Measurements from ENCODE around the gene RREB1. TPM values are rescaled to one million over a fixed set of nuclear protein-coding genes. Genes with fewer than 3 reads are reported as not detected.
"Not testable (repeated sequence)": the region's sequence is repeated elsewhere in the genome, so short reads cannot be mapped to it uniquely, and the experiment has no call there.

Gene RREB1
- total RNA-seq, 1 donor from 2014 or later: 67.7 TPM

DNA sequence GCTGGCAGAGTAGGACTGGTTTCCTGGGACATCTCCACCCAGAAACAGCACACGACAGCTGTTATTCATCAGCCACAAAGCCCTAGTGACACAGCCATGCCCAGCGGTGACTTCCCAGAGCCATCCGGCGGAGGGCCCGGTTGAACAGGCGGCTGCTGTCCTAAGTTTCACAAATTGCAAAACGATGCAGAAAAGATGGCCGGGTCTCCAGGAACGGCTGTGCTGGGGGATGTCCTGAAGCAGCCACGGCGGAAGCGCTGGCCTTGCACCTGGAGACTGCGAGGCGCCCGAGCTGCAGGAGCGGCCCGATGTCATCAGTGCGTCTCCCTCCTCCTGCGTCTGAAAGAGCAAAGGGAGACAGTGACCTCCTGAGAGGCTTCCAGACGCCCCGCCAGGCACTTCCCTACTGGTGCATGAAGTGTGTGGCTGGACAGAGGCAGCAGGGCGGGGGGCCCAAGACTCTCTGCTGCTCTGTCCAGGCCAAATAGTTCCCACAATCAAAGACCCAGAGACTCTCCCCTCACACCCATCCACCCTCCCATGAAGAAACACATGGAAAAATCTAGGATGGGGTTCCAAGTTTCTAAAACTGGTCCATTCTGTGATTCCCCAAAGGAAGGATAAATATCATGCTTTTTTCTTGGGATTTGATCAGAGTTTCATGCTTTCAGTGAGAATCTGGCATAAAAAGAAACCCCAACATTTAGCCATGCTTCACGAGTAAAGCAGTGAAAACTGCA lies 161.2 kb downstream of the RREB1 start:
- H3K4me3 Mint-ChIP-seq: no peak overlapping the region
- H3K36me3 Mint-ChIP-seq (ENCODE audit: low read depth): no peaks in the 10 kb centered on the region
- CTCF ChIA-PET: no interaction called here
- H3K9me3 Mint-ChIP-seq: no peaks in the 10 kb centered on the region
- ATAC-seq (ENCODE audit: low read depth): no peak
- TF ChIP-seq, protein P1, sequence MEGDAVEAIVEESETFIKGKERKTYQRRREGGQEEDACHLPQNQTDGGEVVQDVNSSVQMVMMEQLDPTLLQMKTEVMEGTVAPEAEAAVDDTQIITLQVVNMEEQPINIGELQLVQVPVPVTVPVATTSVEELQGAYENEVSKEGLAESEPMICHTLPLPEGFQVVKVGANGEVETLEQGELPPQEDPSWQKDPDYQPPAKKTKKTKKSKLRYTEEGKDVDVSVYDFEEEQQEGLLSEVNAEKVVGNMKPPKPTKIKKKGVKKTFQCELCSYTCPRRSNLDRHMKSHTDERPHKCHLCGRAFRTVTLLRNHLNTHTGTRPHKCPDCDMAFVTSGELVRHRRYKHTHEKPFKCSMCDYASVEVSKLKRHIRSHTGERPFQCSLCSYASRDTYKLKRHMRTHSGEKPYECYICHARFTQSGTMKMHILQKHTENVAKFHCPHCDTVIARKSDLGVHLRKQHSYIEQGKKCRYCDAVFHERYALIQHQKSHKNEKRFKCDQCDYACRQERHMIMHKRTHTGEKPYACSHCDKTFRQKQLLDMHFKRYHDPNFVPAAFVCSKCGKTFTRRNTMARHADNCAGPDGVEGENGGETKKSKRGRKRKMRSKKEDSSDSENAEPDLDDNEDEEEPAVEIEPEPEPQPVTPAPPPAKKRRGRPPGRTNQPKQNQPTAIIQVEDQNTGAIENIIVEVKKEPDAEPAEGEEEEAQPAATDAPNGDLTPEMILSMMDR (IDR thresholded peaks at IDR 0.05): no peak
- H3K27ac Mint-ChIP-seq: no peak overlapping the region
- H3K4me1 Mint-ChIP-seq: no peaks in the 10 kb centered on the region
- peaks cover 4% of the 10 kb centered on the region for H3K27me3 Mint-ChIP-seq
- POLR2A ChIA-PET: no interaction called here
- DNase-seq: no peak
- intact Hi-C loops (cut with micrococcal nuclease): no loop called here

GRCh38 chr6:7269816-7270215 lies 162.1 kb downstream of the RREB1 start:
- TF ChIP-seq, protein P1 (IDR thresholded peaks at IDR 0.05): no peak
- CTCF ChIA-PET: no interaction called here
- H3K27ac Mint-ChIP-seq: no peak overlapping the region
- H3K36me3 Mint-ChIP-seq (ENCODE audit: low read depth): no peaks in the 10 kb centered on the region
- POLR2A ChIA-PET: no interaction called here
- intact Hi-C loops (cut with micrococcal nuclease): no loop called here
- ATAC-seq (ENCODE audit: low read depth) (no peak), DNase-seq (no peak)
- no peak overlapping the region for H3K4me3 Mint-ChIP-seq
- no peaks in the 10 kb centered on the region for H3K9me3 Mint-ChIP-seq
- peaks cover 4% of the 10 kb centered on the region for H3K27me3 Mint-ChIP-seq
- H3K4me1 Mint-ChIP-seq: no peaks in the 10 kb centered on the region

GRCh38 chr6:7270320-7271204 lies 162.8 kb downstream of the RREB1 start:
- TF ChIP-seq, protein P1 (IDR thresholded peaks at IDR 0.05): no peak
- DNase-seq: no peak
- Mint-ChIP-seq H3K4me1 (peaks cover under 1% of the 10 kb centered on the region), H3K4me3 (no peak overlapping the region), H3K27me3 (peaks cover 4% of the 10 kb centered on the region), H3K36me3 (ENCODE audit: low read depth) (no peaks in the 10 kb centered on the region), H3K27ac (no peak overlapping the region), H3K9me3 (no peaks in the 10 kb centered on the region)
- no peak for ATAC-seq (ENCODE audit: low read depth)
- CTCF ChIA-PET: no interaction called here
- POLR2A ChIA-PET: no interaction called here
- intact Hi-C loops (cut with micrococcal nuclease): no loop called here

GRCh38 chr6:7271205-7271534 lies 163.4 kb downstream of the RREB1 start:
- ChIA-PET CTCF (no interaction called here), POLR2A (no interaction called here)
- DNase-seq (no peak), ATAC-seq (ENCODE audit: low read depth) (no peak)
- no peaks in the 10 kb centered on the region for H3K9me3 Mint-ChIP-seq
- H3K27me3 Mint-ChIP-seq: peaks cover 4% of the 10 kb centered on the region
- TF ChIP-seq, protein P1 (IDR thresholded peaks at IDR 0.05): no peak
- no peaks in the 10 kb centered on the region for H3K36me3 Mint-ChIP-seq (ENCODE audit: low read depth)
- peaks cover 7% of the 10 kb centered on the region for H3K4me1 Mint-ChIP-seq
- intact Hi-C loops (cut with micrococcal nuclease): no loop called here
- no peak overlapping the region for H3K4me3 Mint-ChIP-seq
- no peak overlapping the region for H3K27ac Mint-ChIP-seq

GRCh38 chr6:7273709-7274108 lies 165.9 kb downstream of the RREB1 start:
- ChIA-PET CTCF (interaction anchor here (2.9 to 4.3 kb wide), 2 partner anchors 8 to 117 kb away, joined by 11 to 39 read pairs; partner anchors contain the start of genes CAGE1 and RIOK1), POLR2A (no interaction called here)
- intact Hi-C loops (cut with micrococcal nuclease): no loop called here
- Mint-ChIP-seq H3K4me3 (no peak overlapping the region), H3K27me3 (peaks cover 2% of the 10 kb centered on the region), H3K36me3 (ENCODE audit: low read depth) (peaks cover 2% of the 10 kb centered on the region), H3K27ac (no peak overlapping the region), H3K4me1 (peaks cover 30% of the 10 kb centered on the region), H3K9me3 (no peaks in the 10 kb centered on the region)
- DNase-seq: no peak
- no peak for ATAC-seq (ENCODE audit: low read depth)
- TF ChIP-seq, protein P1 (IDR thresholded peaks at IDR 0.05): no peak

DNA sequence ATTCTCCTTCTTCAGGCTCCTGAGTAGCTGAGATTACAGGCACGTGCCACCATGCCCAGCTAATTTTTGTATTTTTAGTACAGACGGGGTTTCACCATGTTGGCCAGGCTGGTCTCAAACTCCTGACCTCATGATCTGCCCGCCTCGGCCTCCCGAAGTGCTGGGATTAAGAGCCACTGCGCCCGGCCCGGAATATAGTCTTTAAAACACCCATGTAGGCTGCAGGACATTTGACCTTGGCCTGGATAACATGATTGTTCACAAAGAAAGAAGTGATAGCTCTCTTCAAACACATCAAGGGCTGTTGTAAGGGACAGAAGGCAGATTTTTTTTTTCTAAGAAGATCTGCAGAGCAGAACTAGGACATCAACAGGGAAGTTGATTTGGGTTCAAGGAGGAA lies 166.8 kb downstream of the RREB1 start:
- H3K4me3 Mint-ChIP-seq; H3K36me3 Mint-ChIP-seq (ENCODE audit: low read depth); ATAC-seq (ENCODE audit: low read depth); H3K9me3 Mint-ChIP-seq; DNase-seq; H3K27me3 Mint-ChIP-seq; H3K27ac Mint-ChIP-seq; intact Hi-C loops (cut with micrococcal nuclease): not testable (repeated sequence)
- peaks cover 33% of the 10 kb centered on the region for H3K4me1 Mint-ChIP-seq
- ChIA-PET CTCF (interaction anchor here (2.9 to 4.3 kb wide), 3 partner anchors 9 to 341 kb away, joined by 11 to 56 read pairs (median 39); partner anchors contain the start of genes CAGE1 and RIOK1), POLR2A (interaction anchor here (5.3 kb wide), 1 partner anchor 115 kb away, joined by 75 read pairs; the partner anchor contains the start of genes CAGE1 and RIOK1)
